Astrocyte of the spinal cord (primary cell): ENCODE measurements around the gene AMPD1.

Experiments used
- DNase-seq: peaks from one replicate; pipeline ENCODE4 v3.0.0; 2011; ENCODE audit warnings: low read depth, low spot score
- H3K4me3 ChIP-seq: 2 replicates; pipeline ENCODE4 v1.5.1; 2011; ENCODE audit warnings: low read depth, mild to moderate bottlenecking, low read length, moderate library complexity
- CTCF ChIP-seq: IDR thresholded peaks from 2 replicates; pipeline ENCODE4 v1.5.1; 2012; ENCODE audit warnings: low read depth, mild to moderate bottlenecking, low read length, inconsistent platforms
- in situ Hi-C: cut with HindIII; loops from 2 replicates; pipeline ENCODE4 v1.10.0; 2017; ENCODE audit warnings: low sequenced_read_pairs

AMPD1 gene

GRCh38 chr1:114691061-114691460, 4.3 kb downstream of the AMPD1 start:
- peak; percentile 10 for DNase-seq
- no peak overlapping the region for H3K4me3 ChIP-seq
- TF ChIP-seq CTCF = no peak
- in situ Hi-C loops = no loop called here

DNA sequence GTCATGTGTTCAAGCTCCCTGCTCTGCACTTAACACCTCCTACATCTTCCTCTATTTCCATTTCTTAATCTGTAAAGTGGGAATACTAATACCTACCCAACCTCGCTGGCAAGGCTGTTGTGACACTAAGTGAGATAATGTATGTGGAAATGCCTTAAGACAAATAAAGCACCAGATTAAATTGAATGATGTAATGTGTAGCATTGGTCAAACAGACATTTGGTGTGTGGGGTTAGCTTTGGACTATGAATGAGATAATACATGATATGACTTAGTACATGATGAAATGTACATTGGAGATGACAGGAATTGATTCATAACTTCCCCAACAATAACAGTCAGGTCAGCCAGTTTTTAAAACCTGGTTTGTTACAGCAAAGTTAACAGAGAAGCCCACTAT, 5.2 kb downstream of the AMPD1 start:
- DNase-seq = no peak
- TF ChIP-seq CTCF = no peak
- in situ Hi-C loops = no loop called here

GRCh38 chr1:114688526-114688925, 6.8 kb downstream of the AMPD1 start:
- no peak overlapping the region for H3K4me3 ChIP-seq
- no peak for TF ChIP-seq CTCF
- DNase-seq = no peak
- in situ Hi-C loops = no loop called here

More for the DNA sequence above, 5.2 kb downstream of the AMPD1 start:
- no peak overlapping the region for H3K4me3 ChIP-seq

DNA sequence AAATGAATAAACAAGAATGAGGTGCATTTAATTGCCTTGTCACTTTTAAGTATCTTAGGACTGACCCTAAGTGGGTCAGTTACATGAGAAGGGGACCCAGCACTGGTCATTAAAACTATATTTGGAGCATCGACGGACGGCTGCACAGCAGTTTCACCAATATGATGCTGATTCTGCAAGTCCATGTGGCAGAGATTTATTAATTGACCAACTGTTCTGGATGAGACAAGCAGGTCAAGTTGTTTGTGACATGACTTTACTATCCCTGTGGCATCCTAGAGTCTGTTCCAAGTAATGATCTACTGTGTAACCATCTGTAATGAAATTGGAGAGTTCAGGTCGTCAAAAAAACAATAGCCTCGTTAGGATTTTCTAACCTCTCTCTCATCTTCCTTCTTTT, 9.5 kb downstream of the AMPD1 start:
- no peak for TF ChIP-seq CTCF
- in situ Hi-C loops = no loop called here
- DNase-seq = no peak
- H3K4me3 ChIP-seq = no peak overlapping the region

DNA sequence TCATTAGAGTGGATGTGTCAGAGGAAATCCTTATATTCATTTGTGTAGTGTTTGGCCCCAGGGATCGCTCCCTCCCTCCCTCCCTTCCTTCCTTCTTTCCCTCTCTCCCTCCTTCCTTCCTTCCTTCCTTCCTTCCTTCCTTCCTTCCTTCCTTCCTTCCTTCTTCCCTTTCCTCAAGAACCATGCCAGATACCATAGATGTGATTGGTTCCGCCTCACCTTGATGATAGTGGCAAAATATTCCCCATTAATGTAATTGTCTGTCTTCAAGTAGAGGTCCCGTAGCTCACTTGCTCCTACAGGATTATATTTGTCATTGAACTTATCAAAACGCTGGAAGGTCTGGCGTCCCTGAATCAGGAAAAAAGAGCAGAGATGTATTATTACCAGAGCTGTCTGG, 17.7 kb downstream of the AMPD1 start:
- DNase-seq = no peak
- H3K4me3 ChIP-seq = no peak overlapping the region
- in situ Hi-C loops = no loop called here
- no peak for TF ChIP-seq CTCF

- in situ Hi-C loops = no loop called here
- no peak for TF ChIP-seq CTCF
- no peak for DNase-seq
- no peak overlapping the region for H3K4me3 ChIP-seq
These were observed 19.2 kb downstream of the AMPD1 start for GRCh38 chr1:114676115-114676514.

DNA sequence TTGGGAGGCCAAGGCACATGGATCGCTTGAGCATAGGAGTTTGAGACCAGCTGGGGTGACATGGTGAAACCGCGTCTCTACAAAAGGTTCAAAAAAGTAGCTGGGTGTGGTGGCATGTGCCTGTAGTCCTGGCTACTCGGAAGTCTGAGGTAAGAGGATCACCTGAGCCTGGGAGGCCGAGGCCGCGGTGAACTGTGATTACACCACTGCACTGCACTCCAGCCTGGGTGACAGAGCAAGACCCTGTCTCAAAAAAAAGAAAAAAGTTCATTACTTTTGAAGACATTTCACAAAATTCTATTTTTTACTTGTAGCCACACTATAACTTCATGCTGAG, 23.4 kb downstream of the AMPD1 start:
- no peak for DNase-seq
- in situ Hi-C loops = no loop called here
- no peak overlapping the region for H3K4me3 ChIP-seq
- no peak for TF ChIP-seq CTCF
